Endothelial cell of umbilical vein (primary cell): ENCODE results near the gene DAB2IP. TPM values are rescaled to one million over a fixed set of nuclear protein-coding genes. Genes with fewer than 3 reads are reported as not detected.

Experiments
- BruUV-seq: library from RNA; stranded (reverse); fragments of 400-500 nt; replicated peaks from 2 replicates; lab custom pipeline; 2021; lab: Mats Ljungman, UMichigan
- CTCF ChIA-PET: fragments of 300-600, 350-600 bp; sonication (Branson Sonifier 250); formaldehyde crosslinking; loops from one replicate; lab custom pipeline; 2021; ENCODE audit warnings: antibody characterized with exemption, inconsistent platforms; lab: Charles Lee
- POLR2A ChIA-PET: fragments of 300-600, 350-600 bp; sonication (Branson Sonifier 250); formaldehyde crosslinking; loops from one replicate; lab custom pipeline; 2021; ENCODE audit warnings: antibody characterized with exemption, inconsistent platforms; lab: Charles Lee
- DNase-seq: peaks from one replicate; pipeline ENCODE4 v3.0.0-alpha.2; 2011; ENCODE audit warnings: low read depth, low spot score
- FAIRE-seq: peaks from 2 replicates; lab custom pipeline; 2011; peaks lifted over from hg19 to GRCh38; lab: Jason Lieb, UNC
- H2AFZ ChIP-seq: 2 replicates; pipeline ENCODE4 v1.6.0; 2012; ENCODE audit warnings: low read depth, low read length, control low read depth, inconsistent platforms
- H3K27ac ChIP-seq: 2 replicates; pipeline ENCODE4 v1.5.1; 2011; ENCODE audit warnings: low read depth, mild to moderate bottlenecking, control low read depth, low read length, moderate library complexity; ENCODE audit not compliant: insufficient read depth
- H3K27me3 ChIP-seq, 2 experiments: 2 replicates each; pipeline versions ENCODE4 v1.6.0 to v1.6.1; 2011; ENCODE audit warnings: low read length in 2 of 2, mixed read lengths in 1 of 2; ENCODE audit not compliant: control insufficient read depth in 2 of 2, insufficient read depth in 2 of 2
- H3K36me3 ChIP-seq, 2 experiments: 2 replicates in 1 of 2; 3 replicates in 1 of 2; pipeline ENCODE4 v1.5.1; 2011; ENCODE audit warnings: low read length in 2 of 2, mild to moderate bottlenecking in 1 of 2, moderate library complexity in 1 of 2; ENCODE audit not compliant: control insufficient read depth in 2 of 2, insufficient read depth in 2 of 2; ENCODE audit errors: extremely low read depth in 1 of 2
- H3K4me1 ChIP-seq: 3 replicates; pipeline ENCODE4 v1.5.1; 2011; ENCODE audit warnings: mild to moderate bottlenecking, low read length; ENCODE audit not compliant: control insufficient read depth, insufficient read depth; ENCODE audit errors: extremely low read depth
- H3K4me2 ChIP-seq: 2 replicates; pipeline ENCODE4 v1.6.1; 2011; ENCODE audit warnings: low read length, control low read depth, mixed read lengths; ENCODE audit not compliant: insufficient read depth
- H3K4me3 ChIP-seq, 3 experiments: fragments of 200-600 bp in 1 of 3; sonication (generic), shearing (Covaris generic) in 1 of 3; replicated peaks in 1 of 3; 2 replicates each; pipeline ENCODE4 v1.5.1; 2011 to 2016; ENCODE audit warnings: control low read depth in 3 of 3, low read length in 3 of 3, mild to moderate bottlenecking in 2 of 3, inconsistent platforms in 1 of 3, low read depth in 1 of 3, moderate library complexity in 1 of 3; ENCODE audit not compliant: insufficient read depth in 1 of 3
- H3K79me2 ChIP-seq: 2 replicates; pipeline ENCODE4 v1.6.0; 2012; ENCODE audit warnings: low read length, inconsistent platforms; ENCODE audit not compliant: control insufficient read depth, insufficient read depth
- H3K9ac ChIP-seq: replicated peaks from 2 replicates; pipeline ENCODE3; 2011; ENCODE audit warnings: low read length, control low read depth; ENCODE audit not compliant: insufficient read depth; ENCODE audit errors: extremely low read depth
- H3K9me1 ChIP-seq: replicated peaks from 3 replicates; pipeline ENCODE4 v1.6.0; 2011; ENCODE audit warnings: mild to moderate bottlenecking, low read length; ENCODE audit not compliant: control insufficient read depth, insufficient read depth; ENCODE audit errors: extremely low read depth
- H3K9me3 ChIP-seq: replicated peaks from 2 replicates; pipeline ENCODE4 v1.5.1; 2012; ENCODE audit warnings: low read length, inconsistent platforms; ENCODE audit not compliant: control insufficient read depth, insufficient read depth
- H4K20me1 ChIP-seq: replicated peaks from 2 replicates; pipeline ENCODE3; 2011; ENCODE audit warnings: mild to moderate bottlenecking, low read length; ENCODE audit not compliant: control insufficient read depth, insufficient read depth; ENCODE audit errors: extremely low read depth
- CTCF ChIP-seq, 2 donors: IDR thresholded peaks; 1 replicate in 1 of 2; 2 replicates in 1 of 2; pipeline ENCODE4 v1.5.1; 2011; ENCODE audit warnings: low read length in 2 of 2, mild to moderate bottlenecking in 2 of 2, moderate library complexity in 2 of 2, control low read depth in 1 of 2, inconsistent platforms in 1 of 2, low read depth in 1 of 2; ENCODE audit not compliant: insufficient read depth in 1 of 2; ENCODE audit errors: extremely low read depth in 1 of 2
- EZH2 ChIP-seq: IDR thresholded peaks from 2 replicates; pipeline ENCODE4 v1.6.1; 2012; ENCODE audit warnings: borderline replicate concordance, low read depth, mild to moderate bottlenecking, moderate library complexity, low read length, inconsistent platforms; ENCODE audit not compliant: severe bottlenecking
- FOS ChIP-seq: IDR thresholded peaks from 2 replicates; pipeline ENCODE4 v1.6.1; 2011; ENCODE audit warnings: mild to moderate bottlenecking, low read length, moderate library complexity, borderline replicate concordance; ENCODE audit not compliant: insufficient read depth
- GATA2 ChIP-seq: IDR thresholded peaks from 2 replicates; pipeline ENCODE4 v1.7.0; 2011; ENCODE audit warnings: low read depth, mild to moderate bottlenecking, moderate library complexity, mixed read lengths, low read length; ENCODE audit not compliant: insufficient read length, insufficient read depth
- JUN ChIP-seq: IDR thresholded peaks from 2 replicates; pipeline ENCODE4 v1.6.1; 2011; ENCODE audit warnings: borderline replicate concordance, low read depth; ENCODE audit not compliant: insufficient read length, insufficient read depth
- MAX ChIP-seq: IDR thresholded peaks from 2 replicates; pipeline ENCODE4 v1.6.1; 2011; ENCODE audit not compliant: insufficient read depth, insufficient read length
- MYC ChIP-seq: IDR thresholded peaks from one replicate; pipeline ENCODE4 v1.6.1; 2011; ENCODE audit warnings: mild to moderate bottlenecking, low read depth, low read length
- POLR2A ChIP-seq: IDR thresholded peaks from 2 replicates; pipeline ENCODE4 v1.6.1; 2012; ENCODE audit warnings: low read depth, mild to moderate bottlenecking, control low read depth, low read length
- POLR2AphosphoS5 ChIP-seq: IDR thresholded peaks from 2 replicates; pipeline ENCODE4 v1.6.1; 2012; ENCODE audit warnings: low read depth, mild to moderate bottlenecking, control low read depth, low read length, moderate library complexity; ENCODE audit not compliant: insufficient read depth
- dilution Hi-C: fragments of 300-500 bp; cut with MboI; formaldehyde crosslinking; loops from one replicate; pipeline ENCODE4 v1.15.0; 2019; ENCODE audit warnings: low sequenced_read_pairs; ENCODE audit not compliant: extremely low pct_ligation_motif_present
- intact Hi-C: fragments of 100-400 bp; cut with micrococcal nuclease; formaldehyde crosslinking; loops from one replicate; pipeline ENCODE4 v1.10.0; 2022
- polyA plus RNA-seq, 4 experiments: library from polyadenylated mRNA; depleted of rRNA in 3 of 4; stranded (reverse) in 3 of 4; unstranded in 1 of 4; fragments of >200 nt; gene quantifications; 2 replicates each; pipeline versions ENCODE4 v1.2.1 to v1.2.3, GENCODE V29; 2011 to 2012; ENCODE audit warnings: missing spikeins in 1 of 4
- total RNA-seq: library from RNA; stranded (reverse); gene quantifications from 2 replicates; pipeline ENCODE4 v1.2.3, GENCODE V29; 2021

The DAB2IP gene
- total and polyA plus RNA-seq, 2 donors (not counting 3 experiments of a cell fraction or from before 2014, with no cell fraction given): 29.2 to 53.6 TPM

GRCh38 chr9:121750259-121750714 lies 98.9 kb downstream of the DAB2IP start:
- Histone ChIP-seq H3K9ac (no peak overlapping the region), H2AFZ (no peak overlapping the region), H3K27me3 (no peaks in the 10 kb centered on the region), H3K4me1 (peaks cover 13% of the 10 kb centered on the region), H3K27ac (no peak overlapping the region), H3K79me2 (peaks cover 6% of the 10 kb centered on the region), H3K9me3 (no peaks in the 10 kb centered on the region), H3K9me1 (no peaks in the 10 kb centered on the region), H3K36me3 (peaks cover 0 to 2% of the 10 kb centered on the region in 2 experiments), H3K4me3 (no peak overlapping the region), H4K20me1 (no peaks in the 10 kb centered on the region), H3K4me2 (no peak overlapping the region)
- no peak for TF ChIP-seq POLR2AphosphoS5
- dilution Hi-C loops (no loop called here), intact Hi-C loops (no loop called here)
- FAIRE-seq (no peak), DNase-seq (no peak)
- ChIA-PET CTCF (interaction anchor here (1.0 to 1.9 kb wide), 4 partner anchors 8 to 204 kb away, joined by 3 to 5 read pairs (median 4); no protein-coding TSS in a partner anchor), POLR2A (no interaction called here)
- BruUV-seq: no TSS peak

- Histone ChIP-seq H2AFZ (no peak overlapping the region), H3K36me3 (peaks cover 0 to 2% of the 10 kb centered on the region in 2 experiments), H3K9ac (no peak overlapping the region), H3K9me1 (no peaks in the 10 kb centered on the region), H3K4me2 (no peak overlapping the region), H3K27ac (no peak overlapping the region), H3K4me3 (no peak overlapping the region), H3K4me1 (peaks cover 13% of the 10 kb centered on the region), H3K27me3 (no peaks in the 10 kb centered on the region), H3K9me3 (no peaks in the 10 kb centered on the region), H3K79me2 (peaks cover 7% of the 10 kb centered on the region), H4K20me1 (no peaks in the 10 kb centered on the region)
- DNase-seq (no peak), FAIRE-seq (no peak)
- TF ChIP-seq POLR2AphosphoS5: no peak
- TF ChIP-seq JUN: no peak
- TF ChIP-seq EZH2: no peak
- no peak for TF ChIP-seq FOS
- TF ChIP-seq CTCF (IDR thresholded peaks at IDR 0.05; ENCODE audit: extremely low read depth in 1 of 2, insufficient read depth in 1 of 2, low read depth in 1 of 2, low read length in 2 of 2): no peak
- no peak for TF ChIP-seq POLR2A
- TF ChIP-seq GATA2: no peak
- no peak for TF ChIP-seq MYC
- TF ChIP-seq MAX: no peak
- intact Hi-C loops (no loop called here), dilution Hi-C loops (no loop called here)
- ChIA-PET POLR2A (no interaction called here), CTCF (interaction anchor here (0.6 to 1.9 kb wide), 5 partner anchors 9 to 205 kb away, joined by 3 to 5 read pairs (median 4); no protein-coding TSS in a partner anchor)
- BruUV-seq: no TSS peak
These were observed 99.5 kb downstream of the DAB2IP start for GRCh38 chr9:121750715-121751623.
